DOHH2 (cell line): ENCODE data around the gene FAM136A.

Experiments used
- EZH2phosphoT487 ChIP-seq: fragments of 200-600 bp; sonication (generic); IDR thresholded peaks from 2 replicates; pipeline ENCODE4 v1.6.1; 2017; ENCODE audit warnings: borderline replicate concordance, mild to moderate bottlenecking, antibody characterized with exemption, low read length, moderate library complexity, mixed read lengths
- TF ChIP-seq, protein P1 (sequence below): fragments of 200-600 bp; sonication (generic); IDR thresholded peaks from one replicate; pipeline ENCODE4 v1.5.1; 2014; ENCODE audit warnings: antibody characterized with exemption, mild to moderate bottlenecking, low read depth, low read length; ENCODE audit not compliant: poor library complexity, severe bottlenecking

DNA sequence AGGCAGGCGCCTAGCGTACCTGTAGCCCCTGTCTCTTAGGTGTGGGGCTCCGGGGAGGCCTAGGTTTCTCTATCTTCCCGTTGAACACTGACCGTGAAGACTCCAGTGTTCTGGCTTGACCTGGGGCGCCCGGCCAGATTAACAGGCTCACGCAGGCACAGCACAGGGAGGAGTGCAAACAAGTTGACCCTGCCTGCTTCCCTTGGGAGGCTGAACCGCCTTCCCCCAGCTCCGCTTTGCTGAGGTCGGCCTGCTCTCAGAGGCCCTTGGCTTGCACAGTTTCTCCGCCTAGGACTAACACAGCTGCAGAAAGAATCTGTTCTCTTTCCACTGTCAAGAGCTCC is 43.4 kb downstream of the FAM136A start:
- TF ChIP-seq, protein P1, sequence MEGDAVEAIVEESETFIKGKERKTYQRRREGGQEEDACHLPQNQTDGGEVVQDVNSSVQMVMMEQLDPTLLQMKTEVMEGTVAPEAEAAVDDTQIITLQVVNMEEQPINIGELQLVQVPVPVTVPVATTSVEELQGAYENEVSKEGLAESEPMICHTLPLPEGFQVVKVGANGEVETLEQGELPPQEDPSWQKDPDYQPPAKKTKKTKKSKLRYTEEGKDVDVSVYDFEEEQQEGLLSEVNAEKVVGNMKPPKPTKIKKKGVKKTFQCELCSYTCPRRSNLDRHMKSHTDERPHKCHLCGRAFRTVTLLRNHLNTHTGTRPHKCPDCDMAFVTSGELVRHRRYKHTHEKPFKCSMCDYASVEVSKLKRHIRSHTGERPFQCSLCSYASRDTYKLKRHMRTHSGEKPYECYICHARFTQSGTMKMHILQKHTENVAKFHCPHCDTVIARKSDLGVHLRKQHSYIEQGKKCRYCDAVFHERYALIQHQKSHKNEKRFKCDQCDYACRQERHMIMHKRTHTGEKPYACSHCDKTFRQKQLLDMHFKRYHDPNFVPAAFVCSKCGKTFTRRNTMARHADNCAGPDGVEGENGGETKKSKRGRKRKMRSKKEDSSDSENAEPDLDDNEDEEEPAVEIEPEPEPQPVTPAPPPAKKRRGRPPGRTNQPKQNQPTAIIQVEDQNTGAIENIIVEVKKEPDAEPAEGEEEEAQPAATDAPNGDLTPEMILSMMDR: no peak
- no peak for TF ChIP-seq EZH2phosphoT487
